ENCODE measurements around the gene MAD1L1.
"Not testable (repeated sequence)": the region's sequence is repeated elsewhere in the genome, so short reads cannot be mapped to it uniquely, and the experiment has no call there.

MAD1L1 gene

DNA sequence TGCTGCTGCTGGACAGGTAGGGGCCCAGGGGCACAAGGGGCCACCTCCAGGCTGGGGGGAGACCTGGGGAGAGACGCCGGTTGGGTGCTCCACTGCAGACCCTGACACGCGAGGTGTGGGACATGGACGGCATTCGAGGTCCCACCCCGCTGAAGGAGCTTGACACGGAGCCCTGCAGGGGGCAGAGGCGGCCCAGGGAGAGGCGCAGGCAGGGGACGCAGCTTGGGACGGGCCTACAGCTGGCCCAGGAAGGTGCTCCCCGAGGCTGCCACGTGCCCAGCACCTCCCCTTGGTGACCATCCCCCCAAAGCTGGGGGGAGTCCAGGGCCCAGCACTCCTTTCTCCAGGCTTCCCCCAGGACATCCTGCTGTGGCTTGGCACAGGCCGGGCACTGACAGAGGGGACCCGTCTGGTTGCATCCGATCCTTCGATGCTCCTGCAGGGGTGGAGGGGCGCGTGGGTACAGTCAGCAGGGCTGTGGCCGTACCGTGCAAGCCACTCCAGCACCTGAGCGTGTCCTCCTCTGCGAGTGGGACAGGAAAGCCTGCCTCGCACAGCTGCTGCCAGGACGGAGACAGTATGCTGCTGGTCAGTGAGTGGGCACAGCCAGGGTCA, 388.3 kb downstream of the MAD1L1 start:
- no peak for DNase-seq (ENCODE audit: low read depth, low spot score)

- DNase-seq (ENCODE audit: low read depth, low spot score): no peak
These were observed 388.8 kb downstream of the MAD1L1 start for GRCh38 chr7:1843921-1844335.

- DNase-seq (ENCODE audit: low read depth, low spot score): no peak
These were observed 389.4 kb downstream of the MAD1L1 start for GRCh38 chr7:1843271-1843861.

DNA sequence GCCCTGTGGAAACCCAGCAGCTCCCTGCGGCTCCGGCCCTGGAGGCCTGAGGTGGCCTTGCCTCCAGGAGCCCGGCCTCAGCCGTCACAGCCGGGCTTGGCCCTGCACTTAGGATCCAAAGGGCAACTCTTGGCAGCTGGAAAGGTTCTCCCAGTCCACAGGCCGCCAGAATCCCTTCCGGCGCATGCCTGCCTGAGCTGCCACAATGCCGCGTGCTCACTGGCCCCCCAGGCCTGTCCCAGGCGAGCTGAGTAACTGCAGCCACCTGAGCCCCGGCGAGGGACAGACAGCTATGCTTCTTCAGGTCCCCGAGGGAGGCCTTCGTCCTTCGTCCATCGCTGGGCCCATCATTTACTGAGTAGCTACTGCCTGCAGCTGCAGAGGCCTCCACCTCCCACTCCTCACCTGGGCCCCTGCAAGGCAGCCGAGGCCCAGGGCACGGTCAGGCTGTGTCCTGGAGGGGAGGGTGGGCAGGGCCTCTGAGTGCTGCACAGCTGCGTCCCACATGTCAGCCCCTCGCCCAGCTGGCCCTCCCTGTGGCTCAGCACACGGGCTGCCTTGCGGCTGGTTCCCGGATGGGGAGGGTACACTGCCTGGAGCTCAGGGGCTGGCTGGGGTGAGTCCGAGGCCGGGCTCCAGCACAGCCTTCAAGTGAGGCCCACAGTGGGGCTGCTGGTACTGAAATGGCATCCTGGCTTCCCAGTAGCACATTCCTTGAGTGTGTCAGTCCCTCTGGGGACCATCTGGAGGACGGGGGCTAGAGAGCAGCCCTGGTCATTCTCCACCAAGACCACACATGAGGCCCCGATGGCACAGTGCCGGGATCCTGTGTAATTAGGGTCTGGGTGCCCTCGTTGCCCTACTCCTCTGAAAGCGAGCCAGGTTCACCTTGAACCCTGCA, 390.2 kb downstream of the MAD1L1 start:
- DNase-seq (ENCODE audit: low read depth, low spot score): no peak

DNA sequence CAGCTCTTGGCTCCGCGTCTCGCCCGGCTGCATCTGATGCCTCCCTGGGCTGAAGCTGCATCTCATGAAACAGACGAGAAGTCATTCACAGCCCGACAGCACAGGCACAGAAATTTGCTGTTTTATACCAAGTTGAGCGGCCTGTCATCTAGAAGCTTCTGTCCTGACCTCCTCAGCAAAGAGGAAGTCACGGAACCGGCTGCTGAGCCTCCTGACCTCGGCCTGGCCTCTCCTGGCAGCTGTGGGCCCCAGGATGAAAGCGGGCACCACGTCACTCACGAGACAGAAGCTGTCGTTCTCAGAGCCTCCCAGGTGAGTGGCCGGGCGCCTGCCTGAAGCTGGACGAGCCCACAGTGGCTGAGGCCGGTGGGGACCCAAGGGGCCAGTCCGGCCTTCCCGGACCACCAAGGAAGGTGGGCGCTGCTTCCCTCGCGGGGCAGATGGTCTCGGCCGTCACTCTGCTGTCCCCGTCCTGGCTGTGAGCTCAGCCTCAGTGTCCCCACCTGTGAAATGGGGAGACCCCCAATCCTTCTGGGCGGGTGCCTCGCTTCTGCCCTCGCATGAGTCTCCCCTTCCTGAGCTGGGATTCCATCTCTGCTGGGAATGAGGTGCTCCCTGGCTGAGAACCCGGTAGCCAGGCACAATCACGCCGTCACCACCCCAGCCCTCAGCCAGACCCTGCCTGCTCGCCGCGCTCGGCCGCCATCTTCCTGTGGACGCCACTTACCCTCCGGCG, 391.3 kb downstream of the MAD1L1 start:
- not testable (repeated sequence) for DNase-seq (ENCODE audit: low read depth, low spot score)

DNA sequence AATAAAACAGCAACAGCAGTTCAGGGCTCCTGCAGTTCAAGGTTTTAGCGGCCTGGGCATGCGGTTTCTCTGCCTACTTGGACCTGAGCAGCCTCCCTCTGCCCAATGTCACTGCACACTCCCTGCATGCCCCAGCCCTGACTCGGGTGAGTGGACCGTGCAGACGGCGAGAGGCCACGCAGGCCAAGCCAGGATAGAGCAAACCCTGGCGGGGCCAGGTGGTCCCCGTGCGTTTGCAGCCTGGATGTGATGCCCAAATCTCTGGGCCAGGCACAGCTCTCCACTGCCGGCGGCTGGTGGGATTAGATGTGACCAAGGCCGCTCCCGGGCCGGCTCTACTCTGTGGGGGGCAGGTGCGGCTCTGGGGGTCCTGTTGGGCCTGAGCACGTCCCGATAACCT, 392.0 kb downstream of the MAD1L1 start:
- not testable (repeated sequence) for DNase-seq (ENCODE audit: low read depth, low spot score)

DNA sequence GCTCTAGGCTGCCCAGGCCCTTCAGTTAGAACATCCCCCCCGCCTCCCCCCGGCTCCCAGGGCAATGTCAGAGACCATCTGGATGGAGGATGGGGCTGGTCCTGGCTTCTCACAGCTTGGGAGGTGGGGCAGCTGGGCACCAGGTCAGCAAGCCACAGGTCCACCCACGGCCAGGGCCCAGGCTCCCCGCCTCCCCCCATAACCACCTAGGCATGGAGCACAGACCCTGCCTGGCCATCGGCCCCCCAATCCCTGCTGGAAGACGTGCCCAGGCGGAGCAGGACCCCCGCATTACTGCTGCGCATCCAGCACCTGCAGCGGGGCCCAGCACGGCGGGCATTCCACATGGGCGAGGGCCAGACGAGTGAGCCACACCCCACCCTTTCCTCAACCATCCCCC, 393.0 kb downstream of the MAD1L1 start:
- no peak for DNase-seq (ENCODE audit: low read depth, low spot score)

DNA sequence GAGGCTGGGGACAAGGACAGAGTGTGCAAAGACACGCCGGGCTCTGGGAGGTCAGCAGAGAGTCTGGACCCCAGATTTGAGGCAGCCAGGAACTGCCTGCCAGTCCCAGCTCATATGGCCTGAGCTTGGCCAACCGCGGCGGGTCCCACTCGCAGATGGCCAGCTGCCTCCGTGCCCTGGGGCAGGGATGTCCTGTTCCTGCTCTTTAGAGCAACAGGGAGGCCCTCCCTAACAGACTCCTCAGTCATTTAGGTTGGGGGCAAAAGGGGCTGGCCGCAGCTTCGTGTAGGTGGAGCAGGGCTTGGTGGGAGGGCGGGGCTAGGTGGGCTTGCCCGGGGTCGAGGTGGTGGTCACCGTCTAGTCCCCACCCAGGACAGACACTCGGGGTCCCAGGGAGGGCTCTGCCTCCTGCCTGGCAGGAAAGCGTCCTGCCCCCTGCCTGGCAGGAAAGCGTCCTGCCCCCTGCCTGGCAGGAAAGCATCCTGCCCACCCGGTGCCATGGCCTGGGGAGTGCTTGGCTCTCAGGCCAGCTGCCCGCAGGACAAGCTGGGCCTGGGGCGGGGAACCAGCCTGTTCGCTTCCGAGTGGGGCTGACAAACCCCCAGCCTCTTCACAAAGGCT, 393.7 kb downstream of the MAD1L1 start:
- DNase-seq (ENCODE audit: low read depth, low spot score): not testable (repeated sequence)

- DNase-seq (ENCODE audit: low read depth, low spot score): not testable (repeated sequence)
These were observed 394.2 kb downstream of the MAD1L1 start for GRCh38 chr7:1838544-1838872.

DNA sequence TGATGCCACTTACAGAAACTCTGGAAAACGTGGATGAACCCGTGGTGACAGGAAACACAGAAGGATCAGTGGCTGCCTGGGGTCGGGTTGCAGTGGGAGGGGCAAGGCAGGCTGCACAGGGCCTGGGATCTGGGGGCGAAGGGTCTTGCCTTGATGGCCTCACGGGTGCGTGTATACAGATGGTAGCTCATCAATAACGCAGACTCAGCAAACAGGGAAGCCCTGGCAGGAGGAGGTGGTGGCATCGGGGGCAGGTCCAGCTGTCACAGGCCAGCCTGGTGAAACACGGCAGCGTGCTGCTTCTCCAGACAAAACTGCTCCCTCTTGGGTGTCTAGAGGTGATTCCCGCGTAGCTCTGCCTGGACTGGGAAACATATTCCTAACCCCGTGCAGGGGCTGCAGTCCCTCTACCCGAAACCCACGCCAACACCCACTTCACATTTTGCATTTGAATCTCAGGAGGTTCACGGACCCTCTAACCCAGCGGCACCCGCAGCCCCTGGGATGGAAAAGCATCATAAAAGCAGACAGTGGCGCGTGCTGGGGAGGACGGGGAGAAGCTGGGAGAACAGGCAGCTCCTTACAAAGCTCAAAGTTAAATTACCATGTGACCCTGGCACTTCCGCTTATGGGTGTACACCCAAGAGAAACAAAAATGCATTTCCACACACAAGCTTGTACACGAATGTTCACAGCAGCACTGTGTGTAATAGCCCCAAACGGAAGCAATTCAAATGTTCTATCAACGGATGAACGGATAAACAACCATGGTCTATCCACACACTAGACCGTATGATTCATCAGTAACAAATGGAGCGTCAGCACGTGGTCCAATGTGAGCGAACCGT, 394.8 kb downstream of the MAD1L1 start:
- not testable (repeated sequence) for DNase-seq (ENCODE audit: low read depth, low spot score)

DNA sequence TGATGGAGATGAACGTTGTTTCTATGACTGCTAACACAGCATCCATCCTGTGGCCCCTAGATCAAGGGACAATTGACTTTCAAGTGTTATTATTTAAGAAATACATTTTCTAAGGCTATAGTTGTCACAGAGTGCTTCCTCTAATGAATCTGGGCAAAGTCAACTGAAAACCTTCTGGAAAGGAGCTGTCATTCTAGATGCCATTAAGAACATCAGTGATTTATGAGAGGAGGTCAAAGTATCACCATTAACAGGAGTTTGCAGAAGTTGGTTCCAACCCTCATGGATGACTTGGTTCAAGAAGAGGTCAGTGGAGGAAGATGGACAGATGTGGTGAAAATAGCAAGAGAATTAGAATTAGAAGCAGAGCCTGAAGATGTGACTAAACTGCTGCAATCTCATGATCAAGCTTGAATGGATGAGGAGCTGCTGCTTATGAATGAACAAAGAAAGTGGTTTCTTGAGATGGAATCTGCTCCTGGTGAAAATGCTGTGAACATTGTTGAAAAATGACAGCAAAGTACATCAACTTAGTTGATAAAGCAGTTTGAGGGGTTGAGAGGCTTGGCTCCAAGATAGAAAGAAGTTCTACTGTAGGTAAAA, 400.7 kb downstream of the MAD1L1 start:
- not testable (repeated sequence) for DNase-seq (ENCODE audit: low read depth, low spot score)

DNA sequence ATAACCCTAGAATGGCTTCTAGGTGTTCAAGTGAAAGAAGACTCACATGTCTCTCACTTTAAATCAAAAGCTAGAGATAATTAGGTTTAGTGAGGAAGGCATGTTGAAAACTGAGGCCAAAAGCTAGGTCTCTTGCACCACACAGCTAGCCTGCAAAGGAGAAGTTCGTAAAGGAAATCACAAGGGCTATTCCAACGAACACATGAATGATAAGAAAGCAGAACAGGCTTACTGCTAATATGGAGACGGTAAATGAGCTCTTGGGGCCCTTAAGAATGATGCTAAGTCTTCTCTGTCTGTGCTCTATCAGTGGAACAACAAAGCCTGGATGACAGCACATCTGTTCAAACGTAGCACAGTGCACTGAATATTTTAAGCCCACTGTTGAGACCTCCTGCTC, 401.3 kb downstream of the MAD1L1 start:
- DNase-seq (ENCODE audit: low read depth, low spot score): not testable (repeated sequence)

DNA sequence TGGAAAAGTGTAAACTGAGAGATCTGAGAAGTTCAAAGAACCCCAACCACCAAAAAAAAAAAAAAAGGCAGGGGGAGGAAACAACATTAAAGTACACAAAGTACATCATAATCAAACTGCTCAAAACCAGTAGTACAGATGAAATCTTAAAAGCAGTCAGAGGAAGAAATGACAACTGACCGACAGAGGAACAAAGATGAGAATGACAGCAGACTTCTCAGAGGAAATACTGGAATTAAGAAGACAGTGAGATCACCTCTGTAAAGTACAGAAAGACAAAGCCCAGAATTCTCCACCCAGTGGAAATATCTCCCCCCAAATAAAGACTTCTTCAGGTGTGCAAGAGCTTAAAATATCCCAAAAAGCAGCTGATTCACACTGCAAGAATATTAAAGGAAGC, 403.1 kb downstream of the MAD1L1 start:
- not testable (repeated sequence) for DNase-seq (ENCODE audit: low read depth, low spot score)

- DNase-seq (ENCODE audit: low read depth, low spot score): no peak
These were observed 403.6 kb downstream of the MAD1L1 start for GRCh38 chr7:1829111-1829510.

DNA sequence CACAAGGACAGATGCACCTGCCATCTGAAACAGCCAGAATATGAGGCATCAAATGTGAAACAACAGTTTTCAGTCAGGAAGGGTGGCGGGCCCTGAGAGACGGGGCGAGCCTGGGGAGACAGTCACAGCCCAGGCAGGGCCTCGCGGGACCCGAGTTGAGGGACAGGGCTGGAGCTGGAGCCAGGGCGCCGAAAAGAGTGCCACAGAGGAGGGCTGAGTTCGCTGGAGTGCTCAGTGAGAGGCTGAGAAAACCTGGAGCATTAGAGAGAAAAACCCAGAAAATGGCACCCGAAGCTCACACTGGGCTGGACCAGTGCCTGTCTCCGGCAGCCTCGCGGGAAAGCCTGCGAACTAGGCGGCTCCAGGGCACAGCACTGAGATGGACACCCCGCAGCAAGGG, 404.6 kb downstream of the MAD1L1 start:
- DNase-seq (ENCODE audit: low read depth, low spot score): not testable (repeated sequence)

GRCh38 chr7:1827521-1827981, 405.2 kb downstream of the MAD1L1 start:
- DNase-seq (ENCODE audit: low read depth, low spot score): not testable (repeated sequence)

- not testable (repeated sequence) for DNase-seq (ENCODE audit: low read depth, low spot score)
These were observed 405.8 kb downstream of the MAD1L1 start for GRCh38 chr7:1826931-1827330.

GRCh38 chr7:1825897-1826741, 406.6 kb downstream of the MAD1L1 start:
- no peak for DNase-seq (ENCODE audit: low read depth, low spot score)

- DNase-seq (ENCODE audit: low read depth, low spot score): not testable (repeated sequence)
These were observed 407.2 kb downstream of the MAD1L1 start for GRCh38 chr7:1825647-1825896.
